ELR (cell line): Measurements from ENCODE around the gene NKAIN2.
"Not testable (repeated sequence)": the region's sequence is repeated elsewhere in the genome, so short reads cannot be mapped to it uniquely, and the experiment has no call there.

Experiments used
- DNase-seq: peaks from one replicate; pipeline ENCODE4 v3.0.0-alpha.2; 2015; ENCODE audit warnings: low read depth

Gene NKAIN2

DNA sequence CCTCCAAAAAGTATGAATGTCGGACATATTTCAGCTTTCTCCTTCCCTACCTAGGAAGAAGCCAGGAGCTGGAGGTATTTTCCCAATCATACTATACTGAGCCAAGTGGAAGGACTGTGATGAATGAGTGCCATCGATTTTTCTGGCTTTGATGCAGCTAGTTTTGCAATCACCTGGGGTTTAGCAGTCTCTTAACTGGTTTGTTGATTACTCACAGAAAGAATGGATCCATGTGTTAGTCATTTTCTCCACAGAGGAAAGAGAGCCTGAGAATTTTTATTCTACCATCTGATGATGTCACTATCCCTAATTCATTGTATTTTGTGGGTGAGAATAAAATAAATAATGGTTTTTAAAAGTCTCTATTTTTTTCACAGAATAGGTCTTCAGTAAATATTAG, 875.7 kb downstream of the NKAIN2 start:
- peak; percentile 7 for DNase-seq

DNA sequence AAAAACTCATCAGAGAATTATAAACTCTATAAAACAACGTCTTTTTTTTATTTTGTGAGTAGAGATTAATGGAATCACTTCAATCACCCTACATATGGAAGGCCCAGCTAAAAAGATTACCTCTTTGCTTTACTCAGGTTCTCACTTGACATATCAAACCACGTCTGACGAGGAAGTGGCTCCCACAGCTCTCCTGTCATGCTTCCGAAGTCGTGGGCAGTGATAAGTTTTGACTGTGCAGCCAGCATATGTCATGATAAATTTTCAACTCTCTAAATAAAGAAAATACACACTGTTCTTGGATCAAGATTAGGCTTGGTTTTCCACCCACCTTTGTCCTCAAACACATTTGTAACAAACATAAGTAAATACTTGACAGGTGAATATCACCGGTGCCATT, 879.1 kb downstream of the NKAIN2 start:
- DNase-seq, result no peak

- DNase-seq, result no peak
Observed at GRCh38 chr6:124683507-124683906, 879.8 kb downstream of the NKAIN2 start.

GRCh38 chr6:124684621-124685020, 881.0 kb downstream of the NKAIN2 start:
- DNase-seq, result no peak

- DNase-seq, result no peak
Observed at GRCh38 chr6:124688369-124688768, 884.7 kb downstream of the NKAIN2 start.

DNA sequence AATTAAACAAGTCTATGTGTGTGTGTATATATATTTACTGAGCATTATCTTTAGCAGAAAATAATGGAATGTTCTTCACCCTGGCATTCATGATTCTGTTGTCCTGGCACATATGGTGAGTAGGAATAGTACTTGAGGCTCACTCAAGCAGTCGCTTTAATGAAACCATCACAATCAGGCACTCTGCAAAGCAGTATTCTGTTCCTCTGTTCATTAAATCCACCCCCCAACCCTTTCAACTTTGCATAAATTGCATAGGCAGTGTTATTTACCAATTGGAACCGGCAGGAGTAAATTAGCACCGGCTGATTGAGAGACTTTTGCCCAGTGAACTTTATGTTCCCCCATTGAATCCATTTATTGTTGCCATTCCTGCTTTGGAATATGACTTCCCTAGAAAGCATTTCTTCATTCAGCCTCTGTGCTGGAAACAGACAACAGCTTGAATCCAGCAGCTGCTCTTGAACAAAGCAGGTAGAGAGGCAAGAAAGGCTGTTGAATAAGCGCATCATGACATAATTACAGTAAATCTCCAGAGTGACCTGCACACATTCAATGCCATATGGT, 890.6 kb downstream of the NKAIN2 start:
- DNase-seq, result no peak

- DNase-seq, result no peak
Observed at GRCh38 chr6:124699038-124699437, 895.4 kb downstream of the NKAIN2 start.

DNA sequence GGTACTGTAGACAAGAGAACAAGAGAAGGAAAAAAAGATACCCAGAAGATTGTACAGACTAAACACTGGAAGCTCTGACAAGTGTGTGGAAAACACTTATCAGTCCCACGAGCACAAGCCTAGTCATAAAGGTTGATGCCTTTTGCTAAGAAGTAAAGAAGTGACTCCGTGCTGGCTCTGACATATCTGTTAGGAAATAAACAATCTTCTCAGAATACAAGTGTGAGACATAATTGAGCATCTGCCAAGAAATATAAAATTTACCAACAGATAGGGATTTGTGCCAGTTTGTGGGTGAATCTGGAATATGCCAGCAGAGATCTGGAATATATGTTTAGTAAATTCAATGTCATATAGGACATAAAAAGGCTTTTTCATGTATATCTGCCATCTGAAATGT, 899.9 kb downstream of the NKAIN2 start:
- no peak for DNase-seq

DNA sequence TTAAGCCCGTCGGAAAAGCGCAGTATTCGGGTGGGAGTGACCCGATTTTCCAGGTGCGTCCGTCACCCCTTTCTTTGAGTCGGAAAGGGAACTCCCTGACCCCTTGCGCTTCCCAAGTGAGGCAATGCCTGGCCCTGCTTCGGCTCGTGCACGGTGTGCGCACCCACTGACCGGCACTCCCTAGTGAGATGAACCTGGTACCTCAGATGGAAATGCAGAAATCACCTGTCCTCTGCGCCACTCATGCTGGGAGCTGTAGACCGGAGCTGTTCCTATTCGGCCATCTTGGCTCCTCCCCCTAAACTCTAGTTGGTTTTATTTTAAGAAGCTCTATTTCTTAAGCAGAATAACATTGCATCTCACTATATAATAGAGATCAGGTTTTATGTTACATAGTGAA, 908.9 kb downstream of the NKAIN2 start:
- not testable (repeated sequence) for DNase-seq

DNA sequence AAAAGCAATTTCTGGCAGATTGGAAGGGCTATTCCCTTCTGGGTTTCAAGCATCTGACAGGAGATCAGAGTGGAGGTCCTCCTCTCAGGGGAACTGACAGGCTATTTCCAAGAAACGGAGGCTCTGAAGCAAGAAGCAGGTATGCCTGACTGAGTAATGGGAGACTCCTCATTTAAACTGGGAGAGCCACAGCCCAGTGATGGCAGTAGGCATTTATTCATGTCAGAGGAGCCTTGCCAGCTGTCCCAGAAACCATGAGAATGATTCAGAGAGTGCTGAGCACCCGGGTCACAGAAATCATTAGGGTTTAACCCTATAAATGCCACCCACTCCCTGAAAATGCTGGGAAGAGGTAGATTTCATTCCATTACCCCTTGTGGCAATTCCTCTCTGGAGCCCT, 911.1 kb downstream of the NKAIN2 start:
- DNase-seq, result no peak

GRCh38 chr6:124719913-124720312, 916.2 kb downstream of the NKAIN2 start:
- DNase-seq, result no peak

GRCh38 chr6:124721331-124721730, 917.7 kb downstream of the NKAIN2 start:
- DNase-seq, result no peak

DNA sequence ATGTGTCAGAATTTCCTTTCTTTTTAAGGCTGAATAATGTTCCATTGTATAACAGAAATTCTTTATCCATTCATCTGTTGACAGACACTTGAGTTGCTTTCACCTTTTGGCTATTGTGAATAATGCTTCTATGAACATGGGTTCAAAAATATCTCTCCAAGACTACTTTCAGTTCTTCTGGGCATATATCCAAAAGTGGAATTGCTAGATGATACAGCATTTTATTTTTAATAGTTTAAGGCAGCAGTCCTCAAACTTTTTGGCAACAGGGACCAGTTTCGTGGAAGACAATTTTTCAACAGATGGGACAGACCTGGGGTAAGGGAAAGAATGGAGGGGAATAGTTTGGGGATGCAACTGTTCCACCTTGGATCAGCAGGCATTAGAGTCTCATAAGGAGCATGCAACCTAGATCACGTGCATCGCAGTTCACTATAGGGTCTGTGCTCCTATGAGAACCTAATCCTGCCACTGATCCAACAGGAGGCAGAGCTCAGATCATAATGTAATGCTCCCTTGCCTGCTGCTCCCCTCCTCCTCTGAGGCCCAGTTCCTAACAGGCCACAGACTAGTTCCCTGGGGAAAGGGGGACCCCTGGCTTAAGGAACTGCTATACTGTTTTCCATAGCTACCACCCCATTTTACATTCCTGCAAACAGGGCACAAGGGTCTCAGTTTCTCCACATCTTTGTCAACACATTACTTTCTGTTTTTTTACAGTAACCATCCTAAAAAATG, 918.6 kb downstream of the NKAIN2 start:
- no peak for DNase-seq

DNA sequence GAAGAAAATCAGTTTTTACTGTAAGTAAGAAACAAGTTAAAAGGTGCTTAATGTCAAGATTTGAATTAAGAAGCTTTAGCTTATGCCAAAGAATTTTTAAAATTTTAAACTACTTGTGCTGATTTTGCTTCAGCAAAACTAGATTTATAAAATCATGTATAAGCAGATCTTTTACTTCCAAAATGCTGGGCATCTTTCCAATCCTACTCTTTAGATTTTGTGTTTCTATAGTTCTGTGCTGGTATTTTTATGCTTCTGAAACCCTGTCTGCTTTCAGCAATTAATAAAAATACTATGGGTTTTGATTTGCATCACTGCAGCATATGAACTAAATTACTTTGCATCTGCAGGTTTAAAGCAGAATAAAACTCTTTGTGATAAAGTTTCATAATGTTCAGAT, 920.0 kb downstream of the NKAIN2 start:
- no peak for DNase-seq

DNA sequence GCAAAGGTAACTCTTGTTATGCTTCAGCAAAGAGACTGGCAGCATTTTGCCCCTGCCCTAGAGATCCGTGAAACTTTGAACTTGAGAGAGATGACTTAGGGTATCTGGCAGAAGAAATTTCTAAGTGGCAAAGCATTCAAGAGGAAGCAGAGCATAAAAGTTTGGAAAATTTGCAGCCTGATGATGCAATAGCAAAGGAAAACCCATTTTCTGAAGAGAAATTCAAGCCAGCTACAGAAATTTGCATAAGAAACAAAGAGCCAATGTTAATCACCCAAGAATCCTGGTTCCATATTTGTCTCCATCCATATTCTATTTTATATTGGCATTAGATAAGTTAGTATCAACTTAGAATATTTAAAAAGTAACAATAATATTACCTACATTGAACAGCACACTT, 934.1 kb downstream of the NKAIN2 start:
- DNase-seq, result not testable (repeated sequence)

- DNase-seq, result no peak
Observed at GRCh38 chr6:124738482-124738881, 934.8 kb downstream of the NKAIN2 start.

DNA sequence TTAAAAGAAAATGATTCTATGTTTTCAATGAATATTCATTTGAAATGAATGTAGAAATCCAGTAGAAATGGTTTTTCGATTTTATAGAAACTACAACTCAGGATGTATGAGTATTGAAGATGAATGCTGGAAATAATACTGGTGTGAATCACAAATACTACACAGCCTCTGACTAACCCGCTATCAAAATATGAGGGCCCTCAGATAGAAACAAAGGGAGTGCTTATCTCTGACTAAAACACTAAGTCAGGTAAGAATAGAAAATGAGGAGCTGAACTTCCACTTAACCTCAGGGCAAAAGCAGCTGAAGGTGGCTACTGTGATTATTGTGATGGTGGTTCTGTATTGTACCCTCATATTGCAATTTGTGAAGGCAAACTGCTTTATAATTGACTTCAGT, 937.7 kb downstream of the NKAIN2 start:
- no peak for DNase-seq

- no peak for DNase-seq
Observed at GRCh38 chr6:124742971-124743370, 939.3 kb downstream of the NKAIN2 start.

DNA sequence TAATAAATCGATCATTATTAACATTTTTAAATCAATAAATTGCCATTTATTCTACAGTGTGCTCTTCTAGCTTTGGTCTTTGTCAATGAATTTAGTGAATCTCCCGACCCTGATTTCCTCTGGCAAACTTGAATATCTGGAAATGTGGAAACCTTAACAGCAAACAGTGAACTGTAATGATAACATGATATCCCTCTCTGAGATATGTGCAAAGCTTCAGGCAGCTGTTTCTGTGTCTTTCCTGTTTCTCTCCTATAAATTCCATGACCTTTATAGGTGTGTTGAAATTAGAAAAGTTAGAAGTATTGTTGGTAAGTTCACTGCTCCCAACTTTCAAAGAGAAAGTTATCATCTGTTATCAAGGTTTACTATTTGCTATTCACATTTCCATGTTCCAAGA, 939.8 kb downstream of the NKAIN2 start:
- DNase-seq, result no peak

GRCh38 chr6:124747349-124747748, 943.7 kb downstream of the NKAIN2 start:
- DNase-seq, result no peak

DNA sequence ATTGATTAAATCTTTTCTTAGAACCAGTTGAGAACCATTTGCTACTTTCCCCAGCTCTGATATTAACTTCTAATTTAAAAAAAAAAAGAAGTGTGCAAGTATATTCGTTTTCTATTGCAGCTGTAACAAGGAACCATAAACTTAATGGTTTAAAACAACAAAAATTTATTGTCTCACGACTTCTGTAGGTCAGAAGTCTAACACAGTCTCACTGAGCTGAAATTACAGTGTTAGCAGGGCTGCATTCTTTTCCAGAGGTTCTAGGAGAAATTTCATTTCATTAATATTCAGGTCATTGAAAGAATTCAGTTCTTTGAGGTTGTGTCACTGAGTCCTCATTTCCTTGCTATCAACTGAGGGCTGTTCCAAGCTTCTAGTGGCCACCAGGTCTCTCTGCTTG, 945.1 kb downstream of the NKAIN2 start:
- DNase-seq, result no peak

DNA sequence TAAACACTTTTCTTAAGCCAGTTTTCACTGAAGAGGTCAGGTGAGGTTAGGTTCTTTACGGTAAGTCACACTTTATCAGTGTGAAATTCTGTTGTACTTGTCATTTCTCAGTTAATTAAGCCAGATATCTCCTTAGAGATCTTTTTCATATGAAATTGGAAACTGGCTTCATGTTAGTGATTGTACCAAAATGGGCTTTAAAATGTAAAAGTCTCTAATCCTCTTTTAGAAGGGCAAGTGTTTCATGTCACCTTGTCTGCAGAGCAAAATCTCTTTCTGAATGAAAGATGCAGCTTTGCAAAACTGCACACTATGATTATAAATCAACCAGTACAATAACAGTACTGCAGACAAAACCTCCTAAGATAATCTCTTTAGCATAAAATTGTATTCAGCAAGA, 949.3 kb downstream of the NKAIN2 start:
- no peak for DNase-seq

DNA sequence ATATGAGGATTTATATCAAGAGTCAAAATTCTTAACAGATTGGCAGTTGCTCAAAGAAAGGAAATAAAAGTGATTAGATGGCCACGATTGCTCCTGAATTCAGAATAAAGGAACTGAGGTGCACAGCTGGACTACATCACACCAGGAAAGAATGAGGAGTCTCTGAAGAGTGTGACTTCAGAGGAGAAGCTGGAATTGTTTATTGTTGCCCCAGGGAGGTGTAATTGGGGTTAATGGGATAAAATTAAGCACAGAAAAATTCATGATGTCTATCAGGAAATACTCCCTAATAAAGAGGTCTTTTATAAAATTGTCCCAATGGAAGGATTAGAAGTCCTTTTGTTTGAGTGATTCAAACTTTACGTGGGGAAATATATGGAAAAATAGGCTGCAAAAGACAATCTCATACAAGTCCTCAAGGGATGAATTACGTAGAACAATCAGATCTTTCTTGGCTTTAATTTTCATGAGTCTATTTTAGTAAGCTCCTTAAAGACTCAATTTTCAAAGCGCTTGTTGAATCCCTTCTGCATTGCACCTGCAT, 950.0 kb downstream of the NKAIN2 start:
- DNase-seq, result no peak

DNA sequence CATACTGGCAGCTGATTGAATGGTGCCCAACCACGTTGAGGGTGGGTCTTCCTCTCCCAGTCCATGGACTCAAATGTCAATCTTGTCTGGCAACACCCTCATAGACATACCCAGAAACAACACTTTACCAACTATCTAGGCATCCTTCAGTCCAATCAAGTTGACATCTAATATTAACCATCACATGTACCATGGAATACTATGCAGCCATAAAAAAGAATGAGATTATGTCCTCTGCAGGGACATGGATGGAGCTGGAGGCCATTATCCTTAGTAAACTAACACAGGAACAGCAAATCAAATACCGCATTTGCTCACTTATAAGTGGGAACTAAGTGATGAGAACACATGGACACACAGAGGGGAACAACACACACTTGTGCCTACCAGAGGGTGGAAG, 951.7 kb downstream of the NKAIN2 start:
- DNase-seq, result no peak
